WTC11 (cell line): ENCODE results near the gene SLC35F1. TPM values are rescaled to one million over a fixed set of nuclear protein-coding genes. Genes with fewer than 3 reads are reported as not detected.

Experiments
- ATAC-seq: fragments of 200-7000 bp; cut with Tn5 transposase; 2 replicates; pipeline ENCODE4 v1.10.0; 2021; ENCODE audit warnings: mild to moderate bottlenecking, moderate library complexity
- CTCF ChIA-PET: fragments of 300-600 bp; sonication (Branson Sonifier 250); formaldehyde crosslinking; loops from one replicate; lab custom pipeline; 2021; ENCODE audit warnings: antibody characterized with exemption; lab: Charles Lee
- POLR2A ChIA-PET: fragments of 350-600 bp; sonication (Branson Sonifier 250); formaldehyde crosslinking; loops from one replicate; lab custom pipeline; 2021; ENCODE audit warnings: antibody characterized with exemption; lab: Charles Lee
- DNase-seq: peaks from one replicate; pipeline ENCODE4 v3.0.0; 2021; ENCODE audit warnings: low spot score
- H3K27ac Mint-ChIP-seq: 2 replicates; pipeline ENCODE4 v1.8.0; 2021; ENCODE audit warnings: mixed read lengths
- H3K27me3 Mint-ChIP-seq: 2 replicates; pipeline ENCODE4 v1.8.0; 2021; ENCODE audit warnings: low read depth, mild to moderate bottlenecking, moderate library complexity, mixed read lengths
- H3K36me3 Mint-ChIP-seq: 2 replicates; pipeline ENCODE4 v1.8.0; 2021; ENCODE audit warnings: mixed read lengths
- H3K4me1 Mint-ChIP-seq: 2 replicates; pipeline ENCODE4 v1.8.0; 2022; ENCODE audit warnings: mixed read lengths
- H3K4me3 Mint-ChIP-seq: 2 replicates; pipeline ENCODE4 v1.8.0; 2021; ENCODE audit warnings: mild to moderate bottlenecking, moderate library complexity, mixed read lengths
- H3K9me3 Mint-ChIP-seq: 2 replicates; pipeline ENCODE4 v1.8.0; 2021; ENCODE audit warnings: mixed read lengths
- ATF3 ChIP-seq: sonication (generic); formaldehyde crosslinking; conservative IDR thresholded peaks from 2 replicates; pipeline ENCODE4 v1.8.1; 2022; ENCODE audit warnings: mild to moderate bottlenecking, missing genetic modification reagents
- FOXJ3 ChIP-seq: sonication (generic); formaldehyde crosslinking; IDR thresholded peaks from 2 replicates; pipeline ENCODE4 v1.9.0; 2021; ENCODE audit warnings: missing genetic modification reagents, mild to moderate bottlenecking, borderline replicate concordance
- GABPB1 ChIP-seq: sonication (generic); formaldehyde crosslinking; IDR thresholded peaks from 2 replicates; pipeline ENCODE4 v1.8.1; 2023; ENCODE audit warnings: mild to moderate bottlenecking, missing genetic modification reagents
- IRF1 ChIP-seq: sonication (generic); formaldehyde crosslinking; IDR thresholded peaks from 2 replicates; pipeline ENCODE4 v1.8.0; 2023; ENCODE audit warnings: missing genetic modification reagents
- IRF2 ChIP-seq: sonication (generic); formaldehyde crosslinking; IDR thresholded peaks from 2 replicates; pipeline ENCODE4 v1.8.0; 2022; ENCODE audit warnings: low read depth, missing genetic modification reagents, borderline replicate concordance
- NR2C2 ChIP-seq: sonication (generic); formaldehyde crosslinking; IDR thresholded peaks from 2 replicates; pipeline ENCODE4 v1.8.0; 2022; ENCODE audit warnings: mild to moderate bottlenecking, missing genetic modification reagents
- PRRX2 ChIP-seq: fragments of 250-450 bp; sonication (Bioruptor Pico); IDR thresholded peaks from 2 replicates; pipeline ENCODE4 v1.8.0; 2021; ENCODE audit warnings: mild to moderate bottlenecking
- RORB ChIP-seq: fragments of 250-450 bp; sonication (Bioruptor Pico); IDR thresholded peaks from 2 replicates; pipeline ENCODE4 v1.9.0; 2021; ENCODE audit warnings: mild to moderate bottlenecking
- SMAD3 ChIP-seq: sonication (generic); formaldehyde crosslinking; IDR thresholded peaks from 2 replicates; pipeline ENCODE4 v1.8.0; 2022; ENCODE audit warnings: missing genetic modification reagents, mild to moderate bottlenecking, borderline replicate concordance
- SOX15 ChIP-seq: fragments of 250-450 bp; sonication (Bioruptor Pico); IDR thresholded peaks from 2 replicates; pipeline ENCODE4 v1.9.0; 2021; ENCODE audit warnings: mild to moderate bottlenecking
- TEAD1 ChIP-seq: sonication (generic); formaldehyde crosslinking; IDR thresholded peaks from 2 replicates; pipeline ENCODE4 v1.8.0; 2022; ENCODE audit warnings: mild to moderate bottlenecking, missing genetic modification reagents
- USF2 ChIP-seq: sonication (generic); formaldehyde crosslinking; IDR thresholded peaks from 2 replicates; pipeline ENCODE4 v1.8.1; 2023; ENCODE audit warnings: mild to moderate bottlenecking, missing genetic modification reagents, moderate library complexity
- ZNF138 ChIP-seq: sonication (generic); formaldehyde crosslinking; conservative IDR thresholded peaks from 2 replicates; pipeline ENCODE4 v1.8.1; 2022; ENCODE audit warnings: mild to moderate bottlenecking, moderate library complexity, missing genetic modification reagents
- ZNF232 ChIP-seq: sonication (generic); formaldehyde crosslinking; IDR thresholded peaks from 2 replicates; pipeline ENCODE4 v1.8.0; 2022; ENCODE audit warnings: mild to moderate bottlenecking, missing genetic modification reagents
- ZNF263 ChIP-seq: sonication (generic); formaldehyde crosslinking; IDR thresholded peaks from 2 replicates; pipeline ENCODE4 v1.8.1; 2022; ENCODE audit warnings: low read depth, mild to moderate bottlenecking, moderate library complexity, missing genetic modification reagents
- total RNA-seq: library from RNA; stranded (reverse); gene quantifications from 3 replicates; pipeline ENCODE4 v1.2.3, GENCODE V29; 2021
- TF ChIP-seq, protein P1 (sequence below): sonication (generic); formaldehyde crosslinking; IDR thresholded peaks from 2 replicates; pipeline ENCODE4 v1.8.1; 2023; ENCODE audit warnings: mild to moderate bottlenecking, missing genetic modification reagents
- TF ChIP-seq, protein P2 (sequence below): sonication (generic); formaldehyde crosslinking; IDR thresholded peaks from 2 replicates; pipeline ENCODE4 v1.8.0; 2022; ENCODE audit warnings: mild to moderate bottlenecking, missing genetic modification reagents
- TF ChIP-seq, protein P3 (sequence below): sonication (generic); formaldehyde crosslinking; IDR thresholded peaks from 2 replicates; pipeline ENCODE4 v1.8.1; 2022; ENCODE audit warnings: low read depth, mild to moderate bottlenecking, moderate library complexity, missing genetic modification reagents, borderline replicate concordance

The SLC35F1 gene
- total RNA-seq, 1 experiment from 2014 or later, result 11.0 TPM

DNA sequence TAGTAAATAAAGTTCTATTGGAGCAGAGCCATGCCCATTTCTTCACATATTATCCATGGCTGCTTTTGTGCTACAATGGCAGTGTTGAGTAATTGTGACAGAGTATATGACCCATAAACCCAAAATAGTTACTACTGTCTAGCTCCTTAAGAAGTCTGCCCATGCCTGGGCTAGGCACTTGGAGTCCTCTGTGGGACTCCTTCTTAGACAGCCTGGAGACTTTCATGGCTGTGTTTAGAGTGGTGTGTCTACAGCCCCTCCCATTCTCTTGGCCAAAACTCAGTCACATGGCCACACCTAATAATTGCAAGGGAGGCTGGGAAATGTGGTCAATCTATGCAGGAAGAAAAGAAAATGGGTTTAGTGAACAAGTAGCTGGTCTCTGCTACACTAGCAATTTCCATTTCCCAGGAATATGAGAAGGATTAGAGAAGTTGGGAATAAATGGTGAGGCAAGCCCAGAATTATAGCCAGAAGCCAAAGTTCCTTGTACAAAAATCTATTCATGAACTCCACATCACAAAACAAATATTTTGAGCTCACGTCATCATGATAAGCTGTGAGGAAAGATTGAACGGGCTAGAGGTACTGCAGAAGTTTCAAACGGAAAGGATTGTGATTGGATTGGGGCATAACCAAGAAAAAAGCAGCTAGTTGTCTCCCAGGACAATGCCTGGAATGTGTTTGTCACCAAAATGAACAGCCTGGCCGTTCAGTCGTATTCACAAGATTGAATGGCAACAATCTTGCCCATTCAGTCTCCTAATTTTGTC lies 389.3 kb downstream of the SLC35F1 start:
- no peak for TF ChIP-seq ZNF263
- TF ChIP-seq TEAD1 (CRISPR knock-in tag), result no peak
- TF ChIP-seq PRRX2, result no peak
- TF ChIP-seq, protein P1, sequence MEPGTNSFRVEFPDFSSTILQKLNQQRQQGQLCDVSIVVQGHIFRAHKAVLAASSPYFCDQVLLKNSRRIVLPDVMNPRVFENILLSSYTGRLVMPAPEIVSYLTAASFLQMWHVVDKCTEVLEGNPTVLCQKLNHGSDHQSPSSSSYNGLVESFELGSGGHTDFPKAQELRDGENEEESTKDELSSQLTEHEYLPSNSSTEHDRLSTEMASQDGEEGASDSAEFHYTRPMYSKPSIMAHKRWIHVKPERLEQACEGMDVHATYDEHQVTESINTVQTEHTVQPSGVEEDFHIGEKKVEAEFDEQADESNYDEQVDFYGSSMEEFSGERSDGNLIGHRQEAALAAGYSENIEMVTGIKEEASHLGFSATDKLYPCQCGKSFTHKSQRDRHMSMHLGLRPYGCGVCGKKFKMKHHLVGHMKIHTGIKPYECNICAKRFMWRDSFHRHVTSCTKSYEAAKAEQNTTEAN (CRISPR knock-in tag), result no peak
- no peak for TF ChIP-seq SMAD3
- TF ChIP-seq NR2C2 (CRISPR knock-in tag), result no peak
- TF ChIP-seq ATF3, result no peak
- TF ChIP-seq SOX15 (CRISPR knock-in tag), result no peak
- no peak for TF ChIP-seq ZNF232 (CRISPR knock-in tag)
- TF ChIP-seq GABPB1 (CRISPR knock-in tag), result no peak
- TF ChIP-seq FOXJ3, result no peak
- no peak for TF ChIP-seq IRF1
- no peak for TF ChIP-seq ZNF138 (CRISPR knock-in tag)
- TF ChIP-seq IRF2 (CRISPR knock-in tag), result no peak
- no peak for TF ChIP-seq RORB (CRISPR knock-in tag)
- ATAC-seq (no peak), DNase-seq (no peak)
- H3K4me3 Mint-ChIP-seq, result no peak overlapping the region
- ChIA-PET CTCF (no interaction called here), POLR2A (no interaction called here)
- peak overlapping the region; percentile 12; the same call in 1 of the 2 replicates for H3K27ac Mint-ChIP-seq
- peaks cover 8% of the 10 kb centered on the region for H3K9me3 Mint-ChIP-seq
- H3K27me3 Mint-ChIP-seq, result no peaks in the 10 kb centered on the region
- H3K4me1 Mint-ChIP-seq, result peaks cover 15% of the 10 kb centered on the region
- peaks cover 6% of the 10 kb centered on the region; the same call in 1 of the 2 replicates for H3K36me3 Mint-ChIP-seq

GRCh38 chr6:118297821-118298220 lies 390.8 kb downstream of the SLC35F1 start:
- TF ChIP-seq, protein P2, sequence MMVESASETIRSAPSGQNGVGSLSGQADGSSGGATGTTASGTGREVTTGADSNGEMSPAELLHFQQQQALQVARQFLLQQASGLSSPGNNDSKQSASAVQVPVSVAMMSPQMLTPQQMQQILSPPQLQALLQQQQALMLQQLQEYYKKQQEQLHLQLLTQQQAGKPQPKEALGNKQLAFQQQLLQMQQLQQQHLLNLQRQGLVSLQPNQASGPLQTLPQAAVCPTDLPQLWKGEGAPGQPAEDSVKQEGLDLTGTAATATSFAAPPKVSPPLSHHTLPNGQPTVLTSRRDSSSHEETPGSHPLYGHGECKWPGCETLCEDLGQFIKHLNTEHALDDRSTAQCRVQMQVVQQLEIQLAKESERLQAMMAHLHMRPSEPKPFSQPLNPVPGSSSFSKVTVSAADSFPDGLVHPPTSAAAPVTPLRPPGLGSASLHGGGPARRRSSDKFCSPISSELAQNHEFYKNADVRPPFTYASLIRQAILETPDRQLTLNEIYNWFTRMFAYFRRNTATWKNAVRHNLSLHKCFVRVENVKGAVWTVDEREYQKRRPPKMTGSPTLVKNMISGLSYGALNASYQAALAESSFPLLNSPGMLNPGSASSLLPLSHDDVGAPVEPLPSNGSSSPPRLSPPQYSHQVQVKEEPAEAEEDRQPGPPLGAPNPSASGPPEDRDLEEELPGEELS (CRISPR knock-in tag), result no peak
- TF ChIP-seq, protein P3, sequence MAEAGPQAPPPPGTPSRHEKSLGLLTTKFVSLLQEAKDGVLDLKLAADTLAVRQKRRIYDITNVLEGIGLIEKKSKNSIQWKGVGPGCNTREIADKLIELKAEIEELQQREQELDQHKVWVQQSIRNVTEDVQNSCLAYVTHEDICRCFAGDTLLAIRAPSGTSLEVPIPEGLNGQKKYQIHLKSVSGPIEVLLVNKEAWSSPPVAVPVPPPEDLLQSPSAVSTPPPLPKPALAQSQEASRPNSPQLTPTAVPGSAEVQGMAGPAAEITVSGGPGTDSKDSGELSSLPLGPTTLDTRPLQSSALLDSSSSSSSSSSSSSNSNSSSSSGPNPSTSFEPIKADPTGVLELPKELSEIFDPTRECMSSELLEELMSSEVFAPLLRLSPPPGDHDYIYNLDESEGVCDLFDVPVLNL (CRISPR knock-in tag), result no peak
- TF ChIP-seq USF2 (CRISPR knock-in tag), result peak; percentile 12; the same call in 1 of the 2 replicates

More at GRCh38 chr6:118297821-118298220, 390.8 kb downstream of the SLC35F1 start:
- Mint-ChIP-seq H3K27me3 (no peaks in the 10 kb centered on the region), H3K36me3 (peaks cover 6% of the 10 kb centered on the region; the same call in 1 of the 2 replicates), H3K27ac (no peak overlapping the region), H3K9me3 (peaks cover 8% of the 10 kb centered on the region), H3K4me1 (peaks cover 15% of the 10 kb centered on the region), H3K4me3 (no peak overlapping the region)
- peak; percentile 36 for ATAC-seq
- ChIA-PET CTCF (no interaction called here), POLR2A (no interaction called here)
- DNase-seq, result no peak
